Measurements from ENCODE around the gene CYP26A1.
A peak's percentile ranks its signal among the peaks of the same experiment; 100 is the strongest.
"Not testable (repeated sequence)": the region's sequence is repeated elsewhere in the genome, so short reads cannot be mapped to it uniquely, and the experiment has no call there.

The CYP26A1 gene

GRCh38 chr10:93081834-93082233 is 8.1 kb downstream of the CYP26A1 start:
- no peak for ATAC-seq

GRCh38 chr10:93083743-93084539 is 10.2 kb downstream of the CYP26A1 start:
- no peak for ATAC-seq

GRCh38 chr10:93085272-93085859 is 11.7 kb downstream of the CYP26A1 start:
- no peak for ATAC-seq

GRCh38 chr10:93086289-93086688 is 12.6 kb downstream of the CYP26A1 start:
- ATAC-seq = no peak

GRCh38 chr10:93087846-93088245 is 14.2 kb downstream of the CYP26A1 start:
- no peak for ATAC-seq

- no peak for ATAC-seq
Observed at GRCh38 chr10:93088466-93088865, 14.8 kb downstream of the CYP26A1 start.

GRCh38 chr10:93090619-93091018 is 16.9 kb downstream of the CYP26A1 start:
- no peak for ATAC-seq

GRCh38 chr10:93091960-93092359 is 18.3 kb downstream of the CYP26A1 start:
- ATAC-seq = no peak

- ATAC-seq = no peak
Observed at GRCh38 chr10:93095225-93095624, 21.5 kb downstream of the CYP26A1 start.

- ATAC-seq = no peak
Observed at GRCh38 chr10:93096901-93097300, 23.2 kb downstream of the CYP26A1 start.

GRCh38 chr10:93097386-93097785 is 23.7 kb downstream of the CYP26A1 start:
- ATAC-seq = no peak

GRCh38 chr10:93098816-93099215 is 25.1 kb downstream of the CYP26A1 start:
- ATAC-seq = no peak

GRCh38 chr10:93099670-93100069 is 26.0 kb downstream of the CYP26A1 start:
- ATAC-seq = no peak

- ATAC-seq = not testable (repeated sequence)
Observed at GRCh38 chr10:93101148-93101547, 27.5 kb downstream of the CYP26A1 start.

- no peak for ATAC-seq
Observed at GRCh38 chr10:93103953-93104352, 30.3 kb downstream of the CYP26A1 start.

- no peak for ATAC-seq
Observed at GRCh38 chr10:93106631-93107072, 33.0 kb downstream of the CYP26A1 start.

- ATAC-seq = no peak
Observed at GRCh38 chr10:93110472-93111146, 36.9 kb downstream of the CYP26A1 start.

- no peak for ATAC-seq
Observed at GRCh38 chr10:93113042-93113441, 39.3 kb downstream of the CYP26A1 start.

- ATAC-seq = peak; percentile 74 to 76
Observed at GRCh38 chr10:93115661-93116383, 42.1 kb downstream of the CYP26A1 start.

GRCh38 chr10:93121311-93121710 is 47.6 kb downstream of the CYP26A1 start:
- ATAC-seq = no peak

- ATAC-seq = no peak
Observed at GRCh38 chr10:93123766-93124165, 50.1 kb downstream of the CYP26A1 start.

GRCh38 chr10:93124580-93125318 is 51.1 kb downstream of the CYP26A1 start:
- ATAC-seq = no peak

All from activated CD4-positive, CD25-positive, alpha-beta regulatory T cell treated with anti-CD3 and anti-CD28 coated beads, Interleukin-2, amount 50 U/mL, for 24 hours (primary cell).